Left ventricle myocardium inferior (tissue), 1 donor: Measurements from ENCODE around the gene ARHGAP25. TPM values are rescaled to one million over a fixed set of nuclear protein-coding genes. Genes with fewer than 3 reads are reported as not detected.
A peak's percentile ranks its signal among the peaks of the same experiment; 100 is the strongest.

Experiments used
- DNase-seq: peaks from one replicate; pipeline ENCODE4 v3.0.0-alpha.2; 2020
- H3K27ac ChIP-seq: fragments of 200-600 bp; replicated peaks from 2 replicates; pipeline ENCODE4 v1.8.0; 2021
- H3K27me3 ChIP-seq: fragments of 200-600 bp; 2 replicates; pipeline ENCODE4 v1.8.0; 2021; ENCODE audit warnings: low read depth
- H3K36me3 ChIP-seq: fragments of 200-600 bp; 2 replicates; pipeline ENCODE4 v1.8.0; 2021
- H3K4me1 ChIP-seq: fragments of 200-600 bp; 2 replicates; pipeline ENCODE4 v1.8.0; 2021
- H3K4me3 ChIP-seq: fragments of 200-600 bp; 2 replicates; pipeline ENCODE4 v1.8.0; 2021; ENCODE audit warnings: mild to moderate bottlenecking, moderate library complexity
- H3K9me3 ChIP-seq: fragments of 200-600 bp; replicated peaks from 2 replicates; pipeline ENCODE4 v1.8.0; 2021
- intact Hi-C: fragments of 100-400 bp; cut with micrococcal nuclease; formaldehyde crosslinking; loops from one replicate; pipeline ENCODE4 v1.11.0; 2022
- long read RNA-seq: library from polyadenylated mRNA; unstranded; transcript quantifications from one replicate; pipeline ENCODE4 v2.0.0, GENCODE V29; 2021
- total RNA-seq: library from RNA; stranded (reverse); fragmentation: NEBNext Ultra II Directional; extraction: Animal tissue kit (Norgen Biotek cat#: 25700); gene quantifications from one replicate; pipeline ENCODE4 v1.2.1, GENCODE V29; 2021
- TF ChIP-seq, protein P1 (sequence below): fragments of 200-600 bp; IDR thresholded peaks from 2 replicates; pipeline ENCODE4 v1.8.0; 2021; ENCODE audit warnings: antibody characterized with exemption, mild to moderate bottlenecking, borderline replicate concordance
- donor health status: DM: no; HTN: yes; CAD: no; lungs with severe emphysema.

The ARHGAP25 gene, protein sequence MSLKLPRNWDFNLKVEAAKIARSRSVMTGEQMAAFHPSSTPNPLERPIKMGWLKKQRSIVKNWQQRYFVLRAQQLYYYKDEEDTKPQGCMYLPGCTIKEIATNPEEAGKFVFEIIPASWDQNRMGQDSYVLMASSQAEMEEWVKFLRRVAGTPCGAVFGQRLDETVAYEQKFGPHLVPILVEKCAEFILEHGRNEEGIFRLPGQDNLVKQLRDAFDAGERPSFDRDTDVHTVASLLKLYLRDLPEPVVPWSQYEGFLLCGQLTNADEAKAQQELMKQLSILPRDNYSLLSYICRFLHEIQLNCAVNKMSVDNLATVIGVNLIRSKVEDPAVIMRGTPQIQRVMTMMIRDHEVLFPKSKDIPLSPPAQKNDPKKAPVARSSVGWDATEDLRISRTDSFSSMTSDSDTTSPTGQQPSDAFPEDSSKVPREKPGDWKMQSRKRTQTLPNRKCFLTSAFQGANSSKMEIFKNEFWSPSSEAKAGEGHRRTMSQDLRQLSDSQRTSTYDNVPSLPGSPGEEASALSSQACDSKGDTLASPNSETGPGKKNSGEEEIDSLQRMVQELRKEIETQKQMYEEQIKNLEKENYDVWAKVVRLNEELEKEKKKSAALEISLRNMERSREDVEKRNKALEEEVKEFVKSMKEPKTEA
- 5.3 TPM for total RNA-seq
- long read RNA-seq, transcript ARHGAP25-203 (10 exons, 2,939 nt): major isoform, 6 of 12 reads
- long read RNA-seq, partial matches to known transcripts: 0 of 12 reads
- long read RNA-seq, other reads (novel, unspliced or antisense): 3 of 12 reads

DNA sequence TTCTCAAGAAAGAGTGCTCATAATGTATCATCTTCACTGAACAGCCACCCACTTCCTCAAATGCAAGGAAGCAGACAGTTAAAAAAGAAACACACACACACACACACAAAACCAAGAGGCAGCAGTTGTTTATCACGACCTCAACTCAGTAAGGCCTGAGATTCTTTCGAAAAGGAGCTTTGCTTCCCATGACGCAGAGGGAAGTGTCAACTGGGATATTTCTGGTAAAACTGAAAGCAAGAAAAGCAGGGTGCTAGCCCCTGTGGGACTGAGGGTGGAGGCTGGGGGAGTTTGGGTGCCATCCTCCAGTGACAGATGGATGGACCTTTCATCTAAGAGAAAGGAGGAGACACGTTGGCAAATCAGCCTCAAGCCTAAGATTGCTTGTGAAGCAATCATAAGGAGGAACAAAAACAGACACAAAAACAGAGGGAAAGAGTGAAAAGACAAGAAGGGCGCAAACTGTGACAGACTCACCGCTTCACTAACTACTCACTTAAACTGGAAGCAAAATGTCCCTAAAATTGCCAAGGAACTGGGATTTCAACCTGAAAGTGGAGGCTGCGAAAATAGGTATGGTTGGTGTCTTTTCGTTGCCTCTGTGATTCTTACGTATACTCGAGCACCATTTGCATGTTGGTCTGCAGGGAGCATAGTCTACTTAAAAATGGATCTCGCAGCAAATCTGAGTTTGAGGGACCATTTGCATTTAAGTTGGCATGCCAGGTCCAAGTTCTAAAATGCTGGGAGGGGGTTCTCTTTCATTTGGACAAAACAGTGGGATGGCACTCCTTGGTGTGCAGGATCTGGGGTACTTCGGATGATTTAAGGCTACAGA is at the start of gene ARHGAP25:
Gene ARHGAP25 (plus strand): TSS at position 124 of the 838 bp plus-strand sequence. CDS start 389 bp downstream, at position 513.
- no peak for DNase-seq
- no peaks in the 10 kb centered on the region for H3K36me3 ChIP-seq
- no peaks in the 10 kb centered on the region for H3K9me3 ChIP-seq
- peak within 1 kb of the TSS; percentile 40 for H3K27ac ChIP-seq
- TF ChIP-seq, protein P1, sequence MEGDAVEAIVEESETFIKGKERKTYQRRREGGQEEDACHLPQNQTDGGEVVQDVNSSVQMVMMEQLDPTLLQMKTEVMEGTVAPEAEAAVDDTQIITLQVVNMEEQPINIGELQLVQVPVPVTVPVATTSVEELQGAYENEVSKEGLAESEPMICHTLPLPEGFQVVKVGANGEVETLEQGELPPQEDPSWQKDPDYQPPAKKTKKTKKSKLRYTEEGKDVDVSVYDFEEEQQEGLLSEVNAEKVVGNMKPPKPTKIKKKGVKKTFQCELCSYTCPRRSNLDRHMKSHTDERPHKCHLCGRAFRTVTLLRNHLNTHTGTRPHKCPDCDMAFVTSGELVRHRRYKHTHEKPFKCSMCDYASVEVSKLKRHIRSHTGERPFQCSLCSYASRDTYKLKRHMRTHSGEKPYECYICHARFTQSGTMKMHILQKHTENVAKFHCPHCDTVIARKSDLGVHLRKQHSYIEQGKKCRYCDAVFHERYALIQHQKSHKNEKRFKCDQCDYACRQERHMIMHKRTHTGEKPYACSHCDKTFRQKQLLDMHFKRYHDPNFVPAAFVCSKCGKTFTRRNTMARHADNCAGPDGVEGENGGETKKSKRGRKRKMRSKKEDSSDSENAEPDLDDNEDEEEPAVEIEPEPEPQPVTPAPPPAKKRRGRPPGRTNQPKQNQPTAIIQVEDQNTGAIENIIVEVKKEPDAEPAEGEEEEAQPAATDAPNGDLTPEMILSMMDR: no peak
- peak within 1 kb of the TSS; percentile 26 for H3K4me3 ChIP-seq
- intact Hi-C loops: no loop called here
- no peaks in the 10 kb centered on the region for H3K27me3 ChIP-seq
- no peaks in the 10 kb centered on the region for H3K4me1 ChIP-seq

DNA sequence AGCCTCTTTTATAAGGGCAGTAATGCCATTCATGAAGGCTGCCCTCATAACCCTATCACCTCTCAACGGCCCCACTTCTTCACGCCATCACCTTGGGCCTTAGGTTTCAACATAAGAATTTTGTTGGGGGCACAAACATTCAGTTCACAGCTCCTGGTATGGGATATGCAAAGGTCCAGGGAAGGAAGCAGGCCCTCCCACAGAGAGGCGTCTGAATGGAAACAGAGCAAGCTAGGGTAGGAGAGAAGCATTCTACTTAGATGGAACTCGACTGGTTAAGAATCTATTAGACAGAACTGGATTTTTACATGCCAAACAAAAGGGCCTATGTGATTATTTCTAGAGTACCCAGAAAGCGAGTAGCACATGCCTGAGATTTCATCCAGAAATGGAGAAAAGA is 48.4 kb upstream of the ARHGAP25 start:
- intact Hi-C loops: no loop called here
- H3K27me3 ChIP-seq: no peaks in the 10 kb centered on the region

DNA sequence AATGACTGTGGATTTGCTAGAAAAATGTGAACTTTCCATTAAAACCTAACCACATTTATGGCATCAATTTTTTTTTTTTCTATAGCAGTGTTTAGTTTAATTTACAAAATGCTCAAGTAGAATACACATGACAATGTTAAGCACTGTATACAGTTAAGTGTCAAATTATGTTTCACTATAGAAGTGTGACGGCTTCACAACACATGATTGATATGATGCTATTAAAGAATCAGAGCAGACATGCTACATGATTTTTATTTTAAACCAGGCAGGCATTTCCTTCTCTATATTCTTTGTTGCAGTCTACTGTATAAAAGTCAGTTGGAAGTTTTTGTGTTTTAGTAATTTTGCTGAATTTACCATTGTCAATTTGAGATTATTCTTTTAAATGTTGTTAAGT is 47.6 kb upstream of the ARHGAP25 start:
- Histone ChIP-seq H3K9me3 (no peaks in the 10 kb centered on the region), H3K4me1 (no peaks in the 10 kb centered on the region), H3K27ac (no peak overlapping the region), H3K36me3 (no peaks in the 10 kb centered on the region), H3K4me3 (no peak overlapping the region), H3K27me3 (no peaks in the 10 kb centered on the region)
- intact Hi-C loops: no loop called here
- DNase-seq: no peak
- TF ChIP-seq, protein P1: no peak

More for the DNA sequence above, 48.4 kb upstream of the ARHGAP25 start:
- no peaks in the 10 kb centered on the region for H3K9me3 ChIP-seq
- TF ChIP-seq, protein P1: no peak
- no peaks in the 10 kb centered on the region for H3K4me1 ChIP-seq
- H3K27ac ChIP-seq: no peak overlapping the region
- no peak for DNase-seq
- no peak overlapping the region for H3K4me3 ChIP-seq
- no peaks in the 10 kb centered on the region for H3K36me3 ChIP-seq

DNA sequence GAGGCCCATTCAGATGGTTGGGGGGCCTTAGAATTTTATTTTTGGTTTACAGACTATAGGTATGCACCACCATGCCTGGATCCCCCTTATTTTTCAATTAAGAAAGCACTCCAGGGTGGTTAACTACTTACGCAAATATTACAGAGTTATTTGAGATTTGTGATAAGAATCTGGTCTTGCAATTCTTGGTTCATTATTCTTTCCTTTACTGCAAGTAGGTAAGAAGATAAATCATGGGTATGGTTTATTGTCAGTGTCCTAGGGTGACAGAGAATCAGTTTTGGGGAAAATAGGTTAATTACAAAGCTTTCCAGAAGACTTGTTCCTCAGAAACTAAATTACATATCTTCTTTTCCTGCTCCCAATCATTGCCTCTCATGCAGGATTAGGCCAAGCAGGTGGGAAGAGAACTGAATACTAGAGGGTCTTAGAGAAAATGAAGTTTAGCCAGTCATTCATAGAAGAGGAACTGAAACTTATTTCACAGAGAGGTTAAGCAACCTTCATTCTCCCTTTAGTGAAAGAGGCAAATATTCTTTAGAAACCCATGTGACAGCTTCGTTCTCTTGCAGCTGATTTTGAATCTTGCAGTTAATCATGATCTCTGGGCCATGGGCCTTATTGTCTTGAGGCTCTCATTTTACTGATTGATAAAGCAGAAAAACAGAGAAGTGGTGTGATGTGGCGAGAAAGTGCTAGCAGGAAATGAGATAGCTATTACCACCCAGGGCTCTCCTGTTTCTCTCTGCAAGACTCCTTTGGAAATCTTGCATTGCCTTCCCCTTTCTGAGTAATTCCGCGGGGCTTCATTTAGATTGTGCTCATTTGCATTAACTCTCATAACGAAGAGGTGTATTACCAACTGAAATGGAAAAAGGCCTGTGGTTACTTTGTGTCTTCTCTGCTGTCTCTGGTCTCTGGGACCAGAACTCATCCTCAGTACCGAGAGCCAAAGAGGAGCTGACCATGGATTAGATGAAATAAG is 44.8 kb upstream of the ARHGAP25 start:
- Histone ChIP-seq H3K9me3 (no peaks in the 10 kb centered on the region), H3K4me1 (no peaks in the 10 kb centered on the region), H3K27me3 (no peaks in the 10 kb centered on the region), H3K4me3 (no peak overlapping the region), H3K27ac (no peak overlapping the region), H3K36me3 (no peaks in the 10 kb centered on the region)
- TF ChIP-seq, protein P1: no peak
- DNase-seq: no peak
- intact Hi-C loops: no loop called here
